SJSA1 (cell line): ENCODE results near the gene PWP1. TPM values are rescaled to one million over a fixed set of nuclear protein-coding genes. Genes with fewer than 3 reads are reported as not detected.

Experiments used
- DNase-seq, 2 experiments: peaks; one replicate each; pipeline ENCODE4 v3.0.0-alpha.2; 2015 to 2020; ENCODE audit warnings: low spot score in 2 of 2, low read depth in 1 of 2
- H3K27ac ChIP-seq: fragments of 250-450 bp; sonication (Bioruptor Pico); 2 replicates; pipeline ENCODE4 v1.5.1; 2020; ENCODE audit warnings: mild to moderate bottlenecking, moderate library complexity
- H3K27me3 ChIP-seq: fragments of 250-450 bp; sonication (Bioruptor Pico); replicated peaks from 2 replicates; pipeline ENCODE4 v1.5.1; 2020; ENCODE audit warnings: mild to moderate bottlenecking, moderate library complexity
- H3K36me3 ChIP-seq: fragments of 250-450 bp; sonication (Bioruptor Pico); 2 replicates; pipeline ENCODE4 v1.5.1; 2020; ENCODE audit warnings: mild to moderate bottlenecking
- H3K4me1 ChIP-seq: fragments of 250-450 bp; sonication (Bioruptor Pico); replicated peaks from 2 replicates; pipeline ENCODE4 v1.6.1; 2021; ENCODE audit warnings: mild to moderate bottlenecking
- H3K4me3 ChIP-seq: fragments of 250-450 bp; sonication (Bioruptor Pico); 2 replicates; pipeline ENCODE4 v1.5.1; 2020; ENCODE audit warnings: mild to moderate bottlenecking
- H3K9me3 ChIP-seq: fragments of 250-450 bp; sonication (Bioruptor Pico); replicated peaks from 2 replicates; pipeline ENCODE4 v1.5.1; 2020; ENCODE audit warnings: mild to moderate bottlenecking
- total RNA-seq: library from RNA; depleted of rRNA; stranded (reverse); fragments of >200 nt; shearing (Covaris generic); gene quantifications from 2 replicates; pipeline ENCODE4 v1.2.3, GENCODE V29; 2014; rRNA removed

The PWP1 gene
- 91.4 and 164 TPM in 2 replicates for total RNA-seq

- H3K4me3 ChIP-seq = peak within 1 kb of the TSS; percentile 82
- H3K4me1 ChIP-seq = peaks cover 6% of the 10 kb centered on the region
- no peaks in the 10 kb centered on the region for H3K9me3 ChIP-seq
- H3K36me3 ChIP-seq = peaks cover 29% of the 10 kb centered on the region
- DNase-seq = peak; percentile 94
- no peaks in the 10 kb centered on the region for H3K27me3 ChIP-seq
- peak within 1 kb of the TSS; percentile 76 for H3K27ac ChIP-seq
Measured at GRCh38 chr12:107685360-107686248, at the start of gene PWP1. Gene PWP1, plus strand, starts transcription at chr12:107685799. Its CDS starts 101 bp downstream, at chr12:107685900.

DNA sequence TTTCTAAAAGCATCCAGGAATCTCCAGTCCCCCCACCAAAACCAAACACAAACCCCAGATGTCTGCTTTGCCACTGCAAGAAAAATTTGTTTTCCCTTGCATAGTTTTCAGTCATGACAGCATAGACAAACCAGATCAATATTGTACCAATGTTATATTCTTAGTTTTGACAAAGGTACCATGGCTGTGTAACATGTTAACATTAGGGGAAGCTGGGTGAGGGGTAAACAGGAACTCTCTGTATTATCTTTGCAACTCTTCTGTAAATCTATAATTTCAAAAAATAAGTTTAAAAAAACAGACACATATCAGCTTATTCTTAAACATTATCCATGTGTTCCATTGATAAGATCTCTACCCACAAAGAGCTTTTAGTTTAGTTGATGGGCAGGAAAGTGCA is 44.4 kb upstream of the PWP1 start:
- Histone ChIP-seq H3K4me3 (no peak overlapping the region), H3K36me3 (no peaks in the 10 kb centered on the region), H3K27ac (no peak overlapping the region), H3K4me1 (no peaks in the 10 kb centered on the region), H3K9me3 (no peaks in the 10 kb centered on the region), H3K27me3 (no peaks in the 10 kb centered on the region)
- no peak for DNase-seq

DNA sequence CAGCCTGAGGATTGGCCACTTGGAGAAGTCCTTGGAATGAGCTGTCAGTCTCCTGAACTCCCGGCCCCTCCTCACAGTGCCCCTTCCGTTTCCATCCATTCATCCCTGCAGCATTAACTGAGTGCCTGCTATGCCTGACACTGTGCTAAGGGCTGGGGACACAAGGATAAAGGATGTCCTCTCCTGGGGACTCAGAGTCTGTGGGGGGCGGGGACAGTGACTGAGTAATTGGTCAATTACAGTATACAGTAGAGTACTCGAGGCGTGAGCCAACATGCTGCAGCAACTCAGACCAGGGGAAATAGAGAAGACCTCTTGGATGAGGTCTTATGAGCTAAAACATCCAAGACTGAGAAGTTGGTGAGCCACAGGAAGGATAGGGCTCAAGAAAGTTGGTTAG is 43.4 kb upstream of the PWP1 start:
- no peak overlapping the region for H3K27ac ChIP-seq
- no peaks in the 10 kb centered on the region for H3K27me3 ChIP-seq
- H3K4me3 ChIP-seq = no peak overlapping the region
- no peaks in the 10 kb centered on the region for H3K36me3 ChIP-seq
- no peak for DNase-seq
- H3K4me1 ChIP-seq = no peaks in the 10 kb centered on the region
- no peaks in the 10 kb centered on the region for H3K9me3 ChIP-seq

GRCh38 chr12:107645630-107646333 is 39.8 kb upstream of the PWP1 start:
- no peak overlapping the region for H3K27ac ChIP-seq
- no peaks in the 10 kb centered on the region for H3K36me3 ChIP-seq
- no peaks in the 10 kb centered on the region for H3K4me1 ChIP-seq
- no peak for DNase-seq
- H3K27me3 ChIP-seq = no peaks in the 10 kb centered on the region
- H3K4me3 ChIP-seq = no peak overlapping the region
- no peaks in the 10 kb centered on the region for H3K9me3 ChIP-seq

DNA sequence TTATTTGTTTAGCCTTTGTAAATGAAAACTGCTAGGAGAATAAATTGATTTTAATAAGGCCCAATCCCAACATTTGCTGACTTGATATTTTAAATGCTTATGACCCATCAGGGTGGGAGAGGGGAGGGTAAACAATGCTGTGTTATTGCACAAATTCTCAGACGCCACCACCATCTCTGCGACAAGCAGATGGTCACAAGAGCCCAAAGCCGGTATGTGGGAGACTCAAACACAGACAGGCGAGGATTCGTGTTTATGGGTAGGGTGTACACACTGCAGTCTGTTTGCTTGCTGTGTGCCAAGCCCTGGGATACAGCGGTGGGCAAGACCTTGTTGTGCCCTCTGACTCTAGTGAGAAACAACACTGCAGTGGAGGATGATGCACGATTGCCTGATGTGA is 39.2 kb upstream of the PWP1 start:
- Histone ChIP-seq H3K4me3 (no peak overlapping the region), H3K36me3 (no peaks in the 10 kb centered on the region), H3K27ac (no peak overlapping the region), H3K4me1 (no peaks in the 10 kb centered on the region), H3K27me3 (no peaks in the 10 kb centered on the region), H3K9me3 (no peaks in the 10 kb centered on the region)
- DNase-seq = no peak

- Histone ChIP-seq H3K4me1 (no peaks in the 10 kb centered on the region), H3K27ac (no peak overlapping the region), H3K27me3 (no peaks in the 10 kb centered on the region), H3K36me3 (no peaks in the 10 kb centered on the region), H3K9me3 (no peaks in the 10 kb centered on the region), H3K4me3 (no peak overlapping the region)
- no peak for DNase-seq
Measured at GRCh38 chr12:107649661-107650061, 35.9 kb upstream of the PWP1 start.

GRCh38 chr12:107650977-107651376 is 34.6 kb upstream of the PWP1 start:
- no peaks in the 10 kb centered on the region for H3K4me1 ChIP-seq
- no peak for DNase-seq
- H3K9me3 ChIP-seq = no peaks in the 10 kb centered on the region
- H3K27ac ChIP-seq = no peak overlapping the region
- H3K36me3 ChIP-seq = no peaks in the 10 kb centered on the region
- no peak overlapping the region for H3K4me3 ChIP-seq
- no peaks in the 10 kb centered on the region for H3K27me3 ChIP-seq

GRCh38 chr12:107651571-107652449 is 33.8 kb upstream of the PWP1 start:
- no peak for DNase-seq

GRCh38 chr12:107653519-107653918 is 32.1 kb upstream of the PWP1 start:
- Histone ChIP-seq H3K27me3 (no peaks in the 10 kb centered on the region), H3K9me3 (no peaks in the 10 kb centered on the region), H3K4me3 (no peak overlapping the region), H3K27ac (no peak overlapping the region), H3K36me3 (no peaks in the 10 kb centered on the region), H3K4me1 (no peaks in the 10 kb centered on the region)
- DNase-seq = no peak

More at GRCh38 chr12:107651571-107652449, 33.8 kb upstream of the PWP1 start:
- H3K4me3 ChIP-seq = no peak overlapping the region
- no peaks in the 10 kb centered on the region for H3K27me3 ChIP-seq
- H3K4me1 ChIP-seq = no peaks in the 10 kb centered on the region
- H3K9me3 ChIP-seq = no peaks in the 10 kb centered on the region
- no peaks in the 10 kb centered on the region for H3K36me3 ChIP-seq
- H3K27ac ChIP-seq = no peak overlapping the region

DNA sequence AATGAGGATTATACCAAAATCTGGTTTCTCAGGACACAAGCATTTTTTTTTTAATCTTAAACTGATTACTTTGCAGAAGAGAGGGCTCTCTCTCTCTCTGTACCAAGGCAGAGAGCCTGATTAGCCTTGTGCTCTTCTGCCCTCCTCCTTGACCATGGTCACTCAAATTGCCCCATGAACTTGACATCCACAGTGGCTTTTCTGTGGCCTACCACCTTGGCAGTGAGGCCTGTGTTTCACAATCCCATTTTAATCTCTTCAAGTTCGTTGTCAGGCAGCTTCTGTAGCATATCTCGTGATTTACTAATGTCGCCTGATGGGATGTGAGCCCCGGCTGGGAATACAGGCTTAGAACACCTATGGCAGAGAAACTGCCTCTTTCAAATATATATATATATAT is 30.7 kb upstream of the PWP1 start:
- Histone ChIP-seq H3K27ac (no peak overlapping the region), H3K9me3 (no peaks in the 10 kb centered on the region), H3K27me3 (no peaks in the 10 kb centered on the region), H3K4me1 (no peaks in the 10 kb centered on the region), H3K36me3 (no peaks in the 10 kb centered on the region), H3K4me3 (no peak overlapping the region)
- no peak for DNase-seq

GRCh38 chr12:107655281-107656065 is 30.1 kb upstream of the PWP1 start:
- Histone ChIP-seq H3K36me3 (no peaks in the 10 kb centered on the region), H3K4me1 (no peaks in the 10 kb centered on the region)
- no peak for DNase-seq

GRCh38 chr12:107656302-107656701 is 29.3 kb upstream of the PWP1 start:
- Histone ChIP-seq H3K4me3 (no peak overlapping the region), H3K36me3 (no peaks in the 10 kb centered on the region), H3K9me3 (no peaks in the 10 kb centered on the region), H3K4me1 (no peaks in the 10 kb centered on the region), H3K27ac (no peak overlapping the region), H3K27me3 (no peaks in the 10 kb centered on the region)
- DNase-seq = no peak

More at GRCh38 chr12:107655281-107656065, 30.1 kb upstream of the PWP1 start:
- Histone ChIP-seq H3K27ac (no peak overlapping the region), H3K4me3 (no peak overlapping the region), H3K27me3 (no peaks in the 10 kb centered on the region), H3K9me3 (no peaks in the 10 kb centered on the region)

- no peaks in the 10 kb centered on the region for H3K9me3 ChIP-seq
- 0 out of 2 replicates have a peak, but pooled peaks cover 4% of the 10 kb centered on the region for H3K27me3 ChIP-seq
- no peak overlapping the region for H3K27ac ChIP-seq
- DNase-seq = no peak
- H3K4me1 ChIP-seq = no peaks in the 10 kb centered on the region
- H3K4me3 ChIP-seq = no peak overlapping the region
- H3K36me3 ChIP-seq = no peaks in the 10 kb centered on the region
Measured at GRCh38 chr12:107657133-107657532, 28.5 kb upstream of the PWP1 start.
